ENCODE measurements around the gene RAB4A. TPM values are rescaled to one million over a fixed set of nuclear protein-coding genes. Genes with fewer than 3 reads are reported as not detected.

The RAB4A gene
- 20.6 and 38.4 TPM in 2 replicates for polyA plus RNA-seq (2011; rRNA removed)
- 20.2 and 22.2 TPM in 2 replicates for polyA plus RNA-seq (2012; cell fraction: cytosol; rRNA removed)
- polyA plus RNA-seq (2012; cell fraction: nucleus; rRNA removed), result 10.3 and 11.0 TPM in 2 replicates
- polyA plus RNA-seq (2017; fragmentation: RNase III; extraction: RNeasy Plus Mini Kit Qiagen cat#74134 plus additional on column Dnase treatment), result 31.0 to 31.7 TPM (median 31.5 TPM) in 3 replicates
- 5.3 and 6.3 TPM in 2 replicates for polyA minus RNA-seq (2011; rRNA and poly(A)+ RNA removed)

- POLR2A ChIA-PET, result interaction anchor here (1.0 kb wide), 3 partner anchors 12 to 40 kb away, joined by 3 to 7 read pairs (median 3); no protein-coding TSS in a partner anchor
- FAIRE-seq, result no peak
- Histone ChIP-seq H3K4me1 (peaks cover 33% of the 10 kb centered on the region), H3K4me3 (peak within 1 kb of the TSS; percentile 79), H3K9me3 (peaks cover 37% of the 10 kb centered on the region), H3K27ac (peak within 1 kb of the TSS; percentile 89 to 99), H3K4me2 (peak within 1 kb of the TSS; percentile 93)
- peak; percentile 52; the same call in 1 of the 2 replicates for TF ChIP-seq MYC (IDR thresholded peaks at IDR 0.05; ENCODE audit: borderline replicate concordance, low read length)
- peak; percentile 93 for TF ChIP-seq HOXB5 (CRISPR knock-in tag; IDR thresholded peaks at IDR 0.05)
- TF ChIP-seq REST (IDR thresholded peaks at IDR 0.05), result no peak
- peak; percentile 83; the same call in 1 of the 2 replicates for TF ChIP-seq ZNF302 (CRISPR knock-in tag; IDR thresholded peaks at IDR 0.05)
- TF ChIP-seq HEYL (CRISPR knock-in tag; IDR thresholded peaks at IDR 0.05), result no peak
- TF ChIP-seq ZSCAN20 (CRISPR knock-in tag; IDR thresholded peaks at IDR 0.05), result peak; percentile 78; the same call in 1 of the 2 replicates
- TF ChIP-seq FOSB (CRISPR knock-in tag; IDR thresholded peaks at IDR 0.05), result no peak
- no peak for TF ChIP-seq CBX8 (IDR thresholded peaks at IDR 0.05)
- TF ChIP-seq FOSL2 (IDR thresholded peaks at IDR 0.05), result no peak
- TF ChIP-seq FOSL2 (CRISPR knock-in tag; IDR thresholded peaks at IDR 0.05), result no peak
- peak; percentile 37 to 60; a peak in 2 of 5 replicates for TF ChIP-seq JUN (IDR thresholded peaks at IDR 0.05)
- 0 out of 3 replicates have a peak, but pooled peaks have one; percentile 9 for TF ChIP-seq SMC3 (IDR thresholded peaks at IDR 0.05)
- peak; percentile 90 for TF ChIP-seq RNF2 (IDR thresholded peaks at IDR 0.05; ENCODE audit: borderline replicate concordance, low read depth)
- peak; percentile 86; the same call in 1 of the 2 replicates for TF ChIP-seq FOXS1 (CRISPR knock-in tag; IDR thresholded peaks at IDR 0.05)
- TF ChIP-seq POLR2A (IDR thresholded peaks at IDR 0.05; ENCODE audit: low read length), result peak; percentile 80
- no peak for TF ChIP-seq RAD21 (conservative IDR thresholded peaks at IDR 0.05 in 1 of 2, IDR thresholded peaks at IDR 0.05 in 1 of 2)
- peak; percentile 29; the same call in 1 of the 2 replicates for TF ChIP-seq GATA3 (IDR thresholded peaks at IDR 0.05; ENCODE audit: borderline replicate concordance)
- TF ChIP-seq BCL3 (IDR thresholded peaks at IDR 0.05), result 0 out of 3 replicates have a peak, but pooled peaks have one; percentile 38
- no peak for TF ChIP-seq POLR2AphosphoS2 (conservative IDR thresholded peaks at IDR 0.05; ENCODE audit: low read length)
- peak; percentile 94 for TF ChIP-seq HOXB13 (CRISPR knock-in tag; IDR thresholded peaks at IDR 0.05; ENCODE audit: low read depth)
- TF ChIP-seq USF2 (IDR thresholded peaks at IDR 0.05), result no peak
- TF ChIP-seq SREBF2 (IDR thresholded peaks at IDR 0.05), result no peak
- TF ChIP-seq HOXA7 (CRISPR knock-in tag; IDR thresholded peaks at IDR 0.05), result no peak
- TF ChIP-seq PHF8 (IDR thresholded peaks at IDR 0.05; ENCODE audit: borderline replicate concordance, low read depth), result peak; percentile 74; the same call in 1 of the 2 replicates
- no peak for TF ChIP-seq RFX5 (IDR thresholded peaks at IDR 0.05)
- TF ChIP-seq EHF (CRISPR knock-in tag; IDR thresholded peaks at IDR 0.05), result peak; percentile 90
- TF ChIP-seq MAX (IDR thresholded peaks at IDR 0.05), result peak; percentile 100
- TF ChIP-seq E2F6 (IDR thresholded peaks at IDR 0.05; ENCODE audit: borderline replicate concordance, low read depth), result peak; percentile 99
- no peak for TF ChIP-seq CHD4 (IDR thresholded peaks at IDR 0.05; ENCODE audit: borderline replicate concordance)
- peak; percentile 95 for TF ChIP-seq ATOH8 (CRISPR knock-in tag; IDR thresholded peaks at IDR 0.05; ENCODE audit: low read depth)
- no peak for TF ChIP-seq BHLHE40 (IDR thresholded peaks at IDR 0.05; ENCODE audit: low read depth, low read length)
- CTCF ChIA-PET, result interaction anchor here (0.7 to 4.0 kb wide), 9 partner anchors 9 to 607 kb away, joined by 3 to 33 read pairs (median 4); no protein-coding TSS in a partner anchor
- peak; percentile 70 to 93 for DNase-seq (ENCODE audit: low read depth in 1 of 2, low spot score in 1 of 2)
- WGBS (ENCODE audit: missing lambda C conversion rate), result 39% methylated on average over 26 of the region's 95 CpGs
- ATAC-seq, result peak; percentile 94 to 95
Measured at GRCh38 chr1:229270547-229271447, at the start of gene RAB4A. Gene RAB4A (plus strand): TSS chr1:229271111. CDS start chr1:229271340, 229 bp downstream.

Measured in A549 (cell line).